ENCODE data around the gene VWA3B.
"Not testable (repeated sequence)": the region's sequence is repeated elsewhere in the genome, so short reads cannot be mapped to it uniquely, and the experiment has no call there.

VWA3B gene, protein sequence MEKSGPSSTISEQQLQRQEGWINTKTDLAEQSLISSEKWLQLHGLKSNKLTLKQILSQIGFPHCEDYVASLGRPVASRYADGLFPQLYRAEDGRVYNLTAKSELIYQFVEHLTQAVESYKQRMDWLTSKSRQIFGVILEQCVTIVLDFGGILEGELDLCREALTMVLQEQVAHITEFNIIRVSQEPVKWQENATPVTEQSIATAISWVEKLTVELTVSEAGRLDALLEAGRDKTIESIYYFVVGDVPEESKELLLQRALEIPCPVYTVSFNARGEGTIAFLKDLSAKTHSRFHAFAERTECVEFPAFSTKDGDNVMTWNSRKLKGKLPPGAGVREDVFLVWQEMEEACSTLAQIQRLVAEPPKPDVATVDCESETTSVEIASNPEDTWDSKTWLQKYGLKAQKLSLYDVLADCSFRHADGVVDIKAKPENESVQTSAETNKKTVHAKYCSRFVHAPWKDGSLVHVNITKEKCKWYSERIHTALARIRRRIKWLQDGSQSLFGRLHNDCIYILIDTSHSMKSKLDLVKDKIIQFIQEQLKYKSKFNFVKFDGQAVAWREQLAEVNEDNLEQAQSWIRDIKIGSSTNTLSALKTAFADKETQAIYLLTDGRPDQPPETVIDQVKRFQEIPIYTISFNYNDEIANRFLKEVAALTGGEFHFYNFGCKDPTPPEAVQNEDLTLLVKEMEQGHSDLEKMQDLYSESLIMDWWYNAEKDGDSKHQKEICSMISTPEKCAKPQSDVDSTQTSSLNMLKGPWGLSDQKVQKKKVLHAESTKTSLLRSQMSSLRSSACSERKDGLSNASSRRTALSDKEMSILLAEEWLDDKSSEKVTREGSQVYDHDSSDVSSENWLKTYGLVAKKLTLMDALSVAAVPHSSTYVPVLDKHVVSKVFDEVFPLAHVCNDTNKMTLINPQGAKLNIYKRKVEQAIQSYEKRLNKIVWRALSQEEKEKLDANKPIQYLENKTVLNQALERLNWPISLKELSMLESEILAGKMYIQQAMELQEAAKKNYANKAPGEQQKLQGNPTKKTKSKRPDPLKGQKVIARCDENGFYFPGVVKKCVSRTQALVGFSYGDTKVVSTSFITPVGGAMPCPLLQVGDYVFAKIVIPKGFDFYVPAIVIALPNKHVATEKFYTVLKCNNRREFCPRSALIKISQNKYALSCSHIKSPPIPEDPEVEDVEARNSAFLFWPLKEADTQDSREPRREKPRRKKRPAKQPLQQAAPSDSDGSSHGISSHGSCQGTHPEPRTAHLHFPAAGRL (N-terminal part only)

DNA sequence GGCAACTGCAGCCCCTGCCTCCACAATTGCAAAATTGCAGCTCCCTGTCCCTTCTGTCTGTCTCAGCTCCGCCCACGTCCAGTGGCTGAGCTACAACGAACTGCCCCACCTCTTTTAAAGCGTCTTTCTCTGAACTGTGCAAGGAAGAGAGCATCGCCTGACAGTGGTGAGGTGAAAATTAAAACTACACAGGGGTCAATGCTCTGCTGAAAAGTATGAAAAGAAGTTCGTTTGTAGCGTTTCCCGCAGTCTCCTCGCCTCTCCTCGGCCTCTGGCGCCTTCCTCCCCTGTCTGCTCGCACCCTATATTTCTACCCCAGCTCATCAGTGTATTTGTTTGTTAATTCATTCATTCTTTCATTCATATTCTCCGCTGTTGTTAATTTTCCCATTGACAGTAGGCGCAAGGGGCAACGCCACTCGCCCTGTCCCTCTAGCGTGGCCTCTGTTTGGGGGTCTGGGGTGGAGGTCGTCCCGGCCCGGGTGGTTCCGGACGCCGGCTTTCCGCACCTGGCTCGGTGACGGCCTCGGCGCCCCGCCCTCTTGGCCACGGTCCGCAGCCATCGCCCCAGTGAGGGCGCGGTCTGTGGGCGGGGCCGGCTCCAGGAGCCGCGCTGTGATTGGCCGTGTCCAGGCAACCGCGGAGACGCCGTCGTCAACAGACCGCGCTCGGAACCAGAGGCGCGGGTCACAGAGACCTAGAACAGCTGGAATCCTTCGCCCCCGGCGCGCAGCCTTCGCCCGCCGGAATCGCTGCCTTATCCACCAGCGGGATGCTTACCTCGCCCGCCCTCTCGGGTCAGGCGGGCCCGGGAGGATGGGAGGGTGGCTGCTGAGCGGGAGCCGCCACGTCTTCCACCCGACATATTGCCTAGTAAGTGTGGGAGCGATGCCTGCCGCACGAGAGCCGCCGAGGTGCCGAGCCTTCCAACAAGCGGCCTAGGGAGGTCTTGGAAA lies at the start of gene VWA3B:
TSS of gene VWA3B (plus strand) at position 677 of the 956 bp plus-strand sequence. CDS start 5,926 bp downstream, outside the sequence.
- peak; percentile 68 to 77 for DNase-seq

- DNase-seq, result no peak
These were observed 49.8 kb upstream of the VWA3B start for GRCh38 chr2:98037206-98037605.

DNA sequence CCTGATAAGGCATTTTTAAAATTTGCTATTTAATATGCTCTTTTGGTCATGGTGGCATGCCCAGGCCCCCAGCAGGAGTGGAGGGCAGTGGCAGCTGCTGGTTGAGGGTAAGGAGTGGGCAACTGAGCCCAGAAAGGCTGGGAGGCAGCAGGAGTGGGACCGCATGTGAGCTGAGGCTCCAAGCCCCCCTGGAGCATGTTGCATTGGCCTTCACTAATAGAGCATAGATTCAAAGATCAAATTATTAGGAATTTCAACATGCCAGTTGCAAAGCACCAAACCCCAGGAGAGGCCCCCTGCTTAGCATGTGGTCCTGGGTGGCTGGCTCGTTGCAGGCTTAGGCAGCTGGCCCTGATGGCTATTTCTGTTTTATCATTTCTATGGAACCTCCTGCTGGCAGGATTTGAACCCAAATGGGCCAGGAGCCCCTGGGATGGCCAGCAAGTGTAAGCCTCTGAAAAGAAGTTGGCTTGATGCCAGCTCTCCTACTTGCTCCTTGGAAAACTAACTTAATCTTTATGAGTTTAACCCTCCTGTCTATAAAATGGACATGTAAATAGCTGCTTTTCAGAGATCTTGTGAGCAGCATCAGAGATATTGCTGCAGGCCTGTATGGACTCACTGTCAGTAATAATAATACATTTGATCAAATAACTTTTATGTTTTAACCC lies 49.2 kb upstream of the VWA3B start:
- no peak for DNase-seq

- no peak for DNase-seq
These were observed 47.7 kb upstream of the VWA3B start for GRCh38 chr2:98039085-98039756.

DNA sequence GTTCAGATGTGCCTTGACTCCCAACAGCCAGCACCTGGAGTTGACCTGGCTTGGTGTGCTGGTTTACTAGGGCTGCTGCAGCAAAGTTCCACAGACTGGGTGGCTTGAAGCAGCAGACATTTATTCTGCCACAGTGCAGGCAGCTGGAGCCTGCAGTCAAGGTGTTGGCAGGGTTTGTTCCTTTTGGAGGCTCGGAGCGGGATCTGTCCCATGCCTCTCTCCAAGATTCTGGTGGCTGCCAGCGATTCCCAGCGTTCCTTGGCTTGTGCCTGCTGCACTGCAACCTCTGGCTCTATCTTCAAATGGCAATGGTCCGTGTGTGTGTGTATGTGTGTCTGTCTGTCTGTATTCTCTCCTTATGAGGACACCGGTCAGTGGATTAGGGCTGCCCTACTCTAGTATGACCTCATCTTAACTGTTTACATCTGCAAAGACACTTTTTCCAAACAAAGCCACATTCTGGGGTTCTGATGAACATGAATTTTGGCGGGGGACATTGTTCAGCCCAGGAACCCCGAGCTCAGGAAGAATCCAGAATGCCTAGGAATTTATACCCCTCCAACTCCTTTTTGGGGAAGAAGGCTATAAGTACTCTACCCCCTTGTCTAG lies 46.5 kb upstream of the VWA3B start:
- DNase-seq, result no peak

GRCh38 chr2:98043101-98043500 lies 43.9 kb upstream of the VWA3B start:
- no peak for DNase-seq

GRCh38 chr2:98044730-98045129 lies 42.2 kb upstream of the VWA3B start:
- DNase-seq, result not testable (repeated sequence)

GRCh38 chr2:98050070-98050469 lies 36.9 kb upstream of the VWA3B start:
- no peak for DNase-seq

DNA sequence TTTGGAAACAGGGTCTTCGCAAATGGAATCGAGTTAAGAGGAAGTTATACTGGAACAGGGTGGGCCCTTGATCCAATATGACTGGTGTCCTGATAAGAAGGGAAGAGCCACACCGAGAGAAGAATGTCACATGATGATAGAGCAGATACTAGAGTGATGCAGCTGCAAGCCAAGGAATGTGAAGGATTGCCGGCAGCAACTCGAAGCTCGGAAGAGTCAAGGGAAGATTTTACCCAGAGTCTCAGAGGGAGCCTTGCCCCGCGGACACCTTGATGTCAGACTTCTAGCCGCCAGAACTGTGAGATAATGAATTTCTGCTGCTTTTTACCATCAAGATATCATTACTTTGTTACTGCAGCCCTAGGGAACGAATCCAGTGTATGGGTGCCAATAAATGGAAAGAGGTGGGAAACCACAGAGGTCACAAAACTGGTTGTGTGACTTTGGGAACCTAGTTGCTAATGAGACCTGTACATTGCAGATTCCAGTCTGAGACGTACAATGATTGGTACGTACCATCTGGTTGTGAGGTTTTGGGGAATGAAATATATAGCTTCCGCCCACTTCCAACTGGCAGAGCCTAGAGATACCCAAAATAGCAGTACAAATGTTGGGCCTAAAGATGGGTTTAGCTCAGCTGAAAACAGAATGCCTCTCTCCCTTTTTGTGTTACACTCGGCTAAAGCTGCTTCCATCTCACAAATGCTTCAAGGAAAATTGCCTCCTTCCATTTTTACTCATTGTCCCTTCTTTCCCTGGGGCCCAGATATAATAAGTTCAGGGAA lies 28.6 kb upstream of the VWA3B start:
- DNase-seq, result no peak

- DNase-seq, result no peak
These were observed 26.7 kb upstream of the VWA3B start for GRCh38 chr2:98060277-98060676.

DNA sequence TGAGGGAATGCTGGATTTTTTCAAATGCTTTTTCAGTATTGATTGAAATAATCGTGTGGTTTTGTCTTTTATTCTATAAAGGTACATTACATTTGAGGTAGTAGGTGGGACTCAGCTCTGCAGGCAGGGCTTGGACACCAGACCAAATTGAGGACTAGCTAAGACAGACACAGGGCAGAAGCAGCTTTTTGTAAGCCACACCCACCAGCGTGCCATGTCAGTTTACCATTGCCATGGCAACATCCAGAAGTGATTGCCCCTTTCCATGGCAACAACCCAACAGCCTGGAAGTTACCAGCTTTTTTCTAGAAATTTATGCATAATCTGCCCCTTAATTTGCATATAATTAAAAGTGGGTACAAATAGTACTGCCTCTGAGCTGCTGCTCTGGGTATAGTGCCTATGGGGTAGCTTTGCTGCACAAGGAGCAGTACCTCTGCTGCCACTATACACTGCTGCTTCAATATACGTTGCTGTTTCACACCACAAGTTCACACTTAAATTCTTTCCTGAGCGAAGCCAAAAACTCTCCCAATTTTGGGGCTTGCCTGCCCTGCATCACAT lies 23.6 kb upstream of the VWA3B start:
- no peak for DNase-seq

GRCh38 chr2:98065808-98066207 lies 21.2 kb upstream of the VWA3B start:
- no peak for DNase-seq

DNA sequence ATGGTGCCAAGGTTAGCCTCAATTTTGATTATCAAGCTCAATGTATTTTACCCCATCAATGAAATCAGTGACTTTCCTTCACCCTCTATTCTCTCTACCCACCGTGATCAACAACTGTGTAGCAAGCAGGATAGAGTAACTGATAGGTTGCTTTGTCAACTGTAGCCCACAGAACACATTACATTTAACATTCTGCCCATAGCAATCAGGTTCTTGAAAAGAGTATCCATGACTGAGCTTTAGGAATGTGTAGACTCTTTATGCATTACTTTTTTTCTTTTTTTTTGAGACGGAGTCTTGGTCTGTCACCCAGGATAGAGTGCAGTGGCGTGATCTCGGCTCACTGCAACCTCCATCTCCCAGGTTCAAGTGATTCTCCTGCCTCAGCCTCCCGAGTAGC lies 19.8 kb upstream of the VWA3B start:
- DNase-seq, result no peak

GRCh38 chr2:98070081-98070480 lies 16.9 kb upstream of the VWA3B start:
- no peak for DNase-seq

DNA sequence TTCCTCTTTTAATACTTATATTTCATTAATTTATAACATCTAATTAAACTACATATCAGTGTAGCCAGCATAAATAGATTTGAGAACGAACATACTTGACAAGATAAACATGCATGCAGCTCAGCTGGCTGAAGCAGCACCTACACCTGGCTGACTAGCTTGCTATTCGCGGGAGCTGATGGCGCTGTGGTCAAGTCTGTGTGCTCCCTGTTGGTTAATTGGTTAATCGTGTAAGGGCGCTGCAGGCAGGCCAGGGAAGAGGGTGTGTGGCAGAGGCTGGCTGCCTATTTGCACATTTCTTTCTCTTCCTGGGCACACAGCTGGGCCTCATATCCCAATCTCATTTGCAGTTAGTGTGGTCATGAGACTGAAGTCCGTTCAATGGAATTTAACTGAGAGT lies 14.5 kb upstream of the VWA3B start:
- no peak for DNase-seq

DNA sequence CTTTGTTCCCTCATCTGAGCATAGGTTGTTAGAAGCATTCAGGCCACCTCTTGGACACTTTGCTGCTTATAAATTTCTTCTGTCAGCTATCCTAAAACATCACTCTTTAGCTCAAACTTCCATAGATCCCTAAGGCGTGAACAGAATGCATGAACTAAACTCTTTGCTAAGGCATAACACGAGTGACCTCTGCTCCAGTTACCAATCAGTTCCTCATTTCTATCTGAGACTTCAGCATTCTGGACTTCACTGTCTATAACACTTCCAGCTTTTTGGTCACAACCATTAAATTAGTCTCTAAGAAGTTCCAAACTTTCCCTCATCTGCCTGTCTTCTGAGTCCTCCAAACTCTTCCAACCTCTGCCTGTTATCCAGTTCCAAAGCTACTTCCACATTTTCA lies 8.3 kb upstream of the VWA3B start:
- no peak for DNase-seq

DNA sequence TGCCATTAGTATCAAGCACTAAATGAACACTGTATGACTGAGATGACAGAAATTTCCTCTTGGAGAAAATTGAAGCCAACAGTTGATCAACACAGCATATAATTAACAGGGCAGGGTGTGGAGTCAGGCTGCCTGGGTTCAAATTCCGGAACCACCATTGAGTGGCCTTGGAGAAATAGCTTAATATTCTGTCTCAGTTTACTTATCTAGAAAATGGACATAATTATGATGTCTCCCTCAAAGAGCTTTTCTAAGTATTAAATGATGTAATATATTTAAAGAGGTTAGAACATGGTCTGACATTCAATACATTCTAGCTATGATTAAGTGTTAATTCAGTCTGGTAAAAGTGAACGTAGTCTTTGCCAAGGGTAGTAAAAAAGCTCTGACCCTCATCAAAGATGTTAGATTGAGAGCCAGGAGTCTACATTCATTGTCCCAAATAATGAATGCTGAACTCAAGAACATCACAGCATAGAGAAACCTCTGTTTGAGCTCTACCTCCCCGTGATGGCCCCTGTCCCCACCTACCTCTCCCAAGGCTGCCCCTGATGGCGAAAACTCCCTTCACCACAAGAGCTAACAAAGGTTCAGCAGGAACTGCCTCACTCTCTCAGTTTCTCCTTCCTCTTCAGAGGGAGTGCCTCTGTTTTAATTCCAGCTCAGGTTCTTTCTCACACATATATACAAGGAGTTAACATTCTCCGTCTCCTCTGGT lies 2.7 kb upstream of the VWA3B start:
- DNase-seq, result no peak

- DNase-seq, result no peak
These were observed 2.1 kb upstream of the VWA3B start for GRCh38 chr2:98084869-98085238.

- no peak for DNase-seq
These were observed 1.3 kb upstream of the VWA3B start for GRCh38 chr2:98085649-98086048.

All from activated T-cell treated with anti-CD3 and anti-CD28 coated beads, Interleukin-2, amount 50 U/mL, for 48 hours (primary cell).